ENCODE results near the gene MRPL43. TPM values are rescaled to one million over a fixed set of nuclear protein-coding genes. Genes with fewer than 3 reads are reported as not detected.

Gene MRPL43
- total and polyA plus RNA-seq, 12 donors, result 43.8 to 123 (median 55.5) TPM

GRCh38 chr10:101029520-101030295, 42.4 kb upstream of the MRPL43 start:
- H3K9me3 ChIP-seq, result no peaks in the 10 kb centered on the region
- H3K4me1 ChIP-seq, result peaks cover 10 to 34% (median 26%) of the 10 kb centered on the region in 9 donors
- H3K36me3 ChIP-seq, result peaks cover 0 to 4% (median 0%) of the 10 kb centered on the region in 9 donors
- ATAC-seq (no peak), DNase-seq (no peak)
- H3K27me3 ChIP-seq, result no peaks in the 10 kb centered on the region
- H3K27ac ChIP-seq, result no peak overlapping the region
- H3K4me3 ChIP-seq, result no peak overlapping the region
- TF ChIP-seq CTCF (IDR thresholded peaks at IDR 0.05), result no peak
- 61 to 63% methylated on average over 27 of the region's 27 CpGs for WGBS, 2 donors
- intact Hi-C loops (cut with DNase I), result loop anchor here in 3 of 10 donors (5.0 kb wide), 2 partner anchors 32 to 42 kb away; partner anchors contain the start of genes MRPL43 (in 2 of the 3), TWNK (in 2 of the 3) and LZTS2 (in 1 of the 3)

GRCh38 chr10:101028446-101029337, 41.4 kb upstream of the MRPL43 start:
- Histone ChIP-seq H3K9me3 (no peaks in the 10 kb centered on the region), H3K36me3 (no peaks in the 10 kb centered on the region), H3K4me3 (no peak overlapping the region), H3K4me1 (peaks cover 10 to 30% (median 23%) of the 10 kb centered on the region in 9 donors), H3K27me3 (no peaks in the 10 kb centered on the region), H3K27ac (no peak overlapping the region)
- intact Hi-C loops (cut with DNase I), result loop anchor here in 1 of 10 donors (5.0 kb wide), 1 partner anchor 41 kb away; the partner anchor contains the start of genes MRPL43 and TWNK
- TF ChIP-seq CTCF (IDR thresholded peaks at IDR 0.05), result no peak
- 73 to 77% methylated on average over 7 of the region's 7 CpGs for WGBS, 2 donors
- DNase-seq (no peak), ATAC-seq (no peak)

- intact Hi-C loops (cut with DNase I), result loop anchor here in 1 of 10 donors (5.0 kb wide), 1 partner anchor 40 kb away; the partner anchor contains the start of genes MRPL43 and TWNK
- Histone ChIP-seq H3K4me3 (no peak overlapping the region), H3K27me3 (no peaks in the 10 kb centered on the region), H3K4me1 (peaks cover 6 to 16% (median 10%) of the 10 kb centered on the region in 9 donors), H3K36me3 (no peaks in the 10 kb centered on the region), H3K27ac (no peak overlapping the region), H3K9me3 (no peaks in the 10 kb centered on the region)
- WGBS, 2 donors, result 66 to 80% methylated on average over 10 of the region's 10 CpGs
- ATAC-seq, result no peak
- DNase-seq, result no peak
- TF ChIP-seq CTCF (IDR thresholded peaks at IDR 0.05), result no peak
Observed at GRCh38 chr10:101027106-101027720, 39.9 kb upstream of the MRPL43 start.

Measured in heart right ventricle (tissue), 16 donors.